Stimulated activated CD4-positive, alpha-beta T cell treated with anti-CD3 and anti-CD28 coated beads, Interleukin-12 subunit alpha, Interleukin-12 subunit beta, amount 100 ng/mL, for 48 hours (primary cell): ENCODE data around the gene PCDHA10.

Experiments used
- DNase-seq, 3 donors: peaks; one replicate each; pipeline ENCODE4 v3.0.0-alpha.2; 2020; ENCODE audit warnings: low read depth in 2 of 3, low spot score in 1 of 3

PCDHA10 gene

DNA sequence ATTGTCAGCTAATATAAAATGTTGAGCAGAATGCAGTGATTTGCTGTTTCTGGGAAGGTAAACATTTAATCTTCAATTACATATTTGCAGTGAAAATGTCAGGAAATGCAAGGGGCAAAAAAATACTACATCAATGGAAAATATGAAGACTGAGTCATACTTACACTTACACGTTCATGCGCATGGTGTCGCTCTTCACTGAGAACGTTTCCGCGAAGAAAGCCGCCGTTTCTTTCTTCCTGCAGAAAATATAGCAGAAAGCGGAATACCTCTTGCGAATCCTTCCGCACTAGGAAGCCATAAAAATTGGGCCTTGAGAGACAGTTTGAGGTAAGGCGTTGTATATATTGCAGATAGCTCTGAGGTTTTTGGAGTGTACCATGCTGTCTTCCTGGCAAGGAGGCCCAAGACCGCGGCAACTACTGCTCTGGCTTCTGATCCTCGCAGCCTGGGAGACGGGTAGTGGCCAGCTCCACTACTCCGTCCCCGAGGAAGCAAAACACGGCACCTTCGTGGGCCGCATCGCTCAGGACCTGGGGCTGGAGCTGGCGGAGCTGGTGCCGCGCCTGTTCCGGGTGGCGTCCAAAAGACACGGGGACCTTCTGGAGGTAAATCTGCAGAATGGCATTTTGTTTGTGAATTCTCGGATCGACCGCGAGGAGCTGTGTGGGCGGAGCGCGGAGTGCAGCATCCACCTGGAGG, 26.3 kb downstream of the PCDHA10 start, which contains the start of gene PCDHA13:
TSS of gene PCDHA13 (plus strand) at position 236 of the 702 bp plus-strand sequence. CDS start at position 381, 145 bp downstream.
- DNase-seq, result no peak

DNA sequence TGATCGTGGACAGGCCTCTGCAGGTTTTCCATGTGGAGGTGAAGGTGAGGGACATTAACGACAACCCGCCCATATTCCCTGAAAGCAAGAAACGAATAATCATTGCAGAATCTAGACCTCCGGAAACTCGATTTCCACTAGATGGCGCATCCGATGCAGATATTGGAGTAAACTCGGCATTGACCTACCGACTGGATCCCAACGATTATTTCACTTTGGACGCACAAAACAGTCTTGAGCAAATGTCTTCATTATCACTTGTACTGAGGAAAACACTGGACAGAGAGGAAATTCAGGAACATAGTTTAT, 26.8 kb downstream of the PCDHA10 start:
- no peak for DNase-seq

DNA sequence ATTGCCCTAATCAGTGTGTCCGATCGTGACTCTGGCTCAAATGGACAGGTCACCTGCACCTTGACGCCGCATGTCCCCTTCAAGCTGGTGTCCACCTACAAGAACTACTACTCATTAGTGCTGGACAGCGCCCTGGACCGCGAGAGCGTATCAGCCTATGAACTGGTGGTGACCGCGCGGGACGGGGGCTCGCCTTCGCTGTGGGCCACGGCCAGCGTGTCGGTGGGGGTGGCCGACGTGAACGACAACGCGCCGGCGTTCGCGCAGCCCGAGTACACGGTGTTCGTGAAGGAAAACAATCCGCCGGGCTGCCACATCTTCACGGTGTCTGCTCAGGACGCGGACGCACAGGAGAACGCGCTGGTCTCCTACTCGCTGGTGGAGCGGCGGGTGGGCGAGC, 27.7 kb downstream of the PCDHA10 start:
- DNase-seq, result no peak

DNA sequence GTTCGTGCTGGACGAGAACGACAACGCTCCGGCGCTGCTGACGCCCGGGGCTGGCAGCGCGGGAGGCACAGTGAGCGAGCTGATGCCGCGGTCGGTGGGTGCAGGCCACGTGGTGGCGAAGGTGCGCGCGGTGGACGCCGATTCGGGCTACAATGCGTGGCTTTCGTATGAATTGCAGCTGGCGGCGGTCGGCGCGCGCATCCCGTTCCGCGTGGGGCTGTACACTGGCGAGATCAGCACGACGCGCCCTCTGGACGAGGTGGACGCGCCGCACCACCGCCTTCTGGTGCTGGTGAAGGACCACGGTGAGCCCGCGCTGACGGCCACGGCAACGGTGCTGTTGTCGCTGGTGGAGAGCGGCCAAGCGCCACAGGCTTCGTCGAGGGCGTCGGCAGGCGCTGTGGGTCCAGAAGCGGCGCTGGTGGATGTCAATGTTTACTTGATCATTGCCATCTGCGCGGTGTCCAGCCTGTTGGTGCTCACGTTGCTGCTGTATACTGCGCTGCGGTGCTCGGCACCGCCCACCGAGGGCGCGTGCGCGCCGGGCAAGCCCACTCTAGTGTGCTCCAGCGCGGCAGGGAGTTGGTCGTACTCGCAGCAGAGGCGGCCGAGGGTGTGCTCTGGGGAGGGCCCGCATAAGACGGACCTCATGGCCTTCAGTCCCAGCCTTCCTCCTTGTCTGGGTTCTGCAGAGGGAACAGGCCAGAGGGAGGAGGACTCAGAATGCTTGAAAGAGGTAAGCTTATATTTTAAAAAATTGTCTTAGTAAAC, 28.4 kb downstream of the PCDHA10 start:
- no peak for DNase-seq

- DNase-seq, result no peak
Measured at GRCh38 chr5:140916325-140916724, 60.6 kb downstream of the PCDHA10 start.
